ENCODE data around the gene OPTN.

DNA sequence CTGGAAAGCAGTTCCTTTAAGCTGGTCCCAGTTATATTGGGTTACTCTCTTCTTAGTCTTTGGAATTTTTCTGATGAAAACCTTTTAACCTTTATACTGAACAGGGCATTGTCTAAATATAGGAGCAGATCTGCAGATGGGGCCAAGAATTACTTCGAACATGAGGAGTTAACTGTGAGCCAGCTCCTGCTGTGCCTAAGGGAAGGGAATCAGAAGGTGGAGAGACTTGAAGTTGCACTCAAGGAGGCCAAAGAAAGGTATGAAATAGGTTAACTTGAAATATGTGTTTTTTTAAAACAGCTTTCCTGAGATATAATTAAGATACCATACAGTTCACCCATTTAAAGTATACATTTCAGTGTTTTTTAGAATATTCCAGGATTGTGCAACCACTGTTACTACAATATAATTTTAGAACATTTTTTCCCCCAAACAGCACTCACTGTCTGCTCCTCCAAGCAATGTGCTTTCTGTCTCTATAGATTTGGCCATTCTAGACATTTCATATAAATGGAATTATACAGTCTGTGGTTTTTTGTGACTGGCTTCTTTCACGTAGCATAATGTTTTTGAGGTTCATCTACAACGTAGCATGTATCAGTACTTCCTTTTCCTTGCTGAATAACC, 18.9 kb downstream of the OPTN start:
- TF ChIP-seq CTCF (IDR thresholded peaks at IDR 0.05; ENCODE audit: poor library complexity, severe bottlenecking) (no peak), REST (IDR thresholded peaks at IDR 0.05; ENCODE audit: borderline replicate concordance) (no peak), MXI1 (conservative IDR thresholded peaks at IDR 0.05; ENCODE audit: poor library complexity, severe bottlenecking) (no peak), EZH2 (IDR thresholded peaks at IDR 0.05; ENCODE audit: borderline replicate concordance, insufficient read depth, low read length, poor library complexity, severe bottlenecking) (no peak), POLR2AphosphoS5 (IDR thresholded peaks at IDR 0.05) (no peak), SMC3 (conservative IDR thresholded peaks at IDR 0.05; ENCODE audit: poor library complexity) (no peak), TAF1 (IDR thresholded peaks at IDR 0.05; ENCODE audit: low read depth) (no peak)
